ACHN (cell line): ENCODE results near the gene AEBP1.

Experiments used
- DNase-seq: peaks from one replicate; pipeline ENCODE4 v3.0.0-alpha.2; 2015
- in situ Hi-C: cut with HindIII; loops from 2 replicates; pipeline ENCODE4 v1.10.0; 2017; ENCODE audit warnings: low sequenced_read_pairs, low pct_ligation_motif_present, low pct_unique_long_range_greater_than_20kb

The AEBP1 gene

DNA sequence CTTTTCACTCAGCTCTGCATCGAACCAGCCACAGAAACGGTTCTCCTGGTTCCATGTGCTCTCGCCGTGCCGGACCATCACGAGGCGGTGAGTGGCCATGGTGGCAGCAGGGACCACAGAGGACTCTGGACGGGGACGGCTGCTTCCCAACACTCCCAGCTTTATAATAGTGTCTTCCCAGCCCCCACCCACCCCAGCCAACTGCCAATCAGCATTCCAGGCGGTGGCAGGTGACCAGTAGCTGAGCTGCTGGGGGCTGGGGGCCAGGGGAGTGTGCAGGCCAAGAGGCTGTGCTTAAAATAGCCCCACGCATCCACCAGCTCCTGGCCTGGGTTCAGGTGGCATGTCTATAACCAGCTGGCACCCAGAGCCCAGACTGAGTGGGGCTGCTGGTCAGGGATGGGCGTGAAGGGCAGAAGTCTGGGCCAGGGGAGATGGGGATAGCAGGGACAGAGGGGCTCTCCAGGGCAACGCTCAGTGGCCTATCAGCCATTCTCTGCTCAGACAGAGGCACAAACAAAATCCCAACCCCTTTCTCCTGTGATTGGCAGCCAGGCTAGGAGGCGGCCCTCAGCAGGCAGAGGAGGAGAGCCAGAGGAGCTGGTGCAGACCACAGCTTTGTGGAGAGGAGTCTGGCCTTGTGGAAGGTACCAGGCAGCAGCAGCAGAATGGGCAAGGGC is 38.6 kb upstream of the AEBP1 start, which contains the start of gene PGAM2:
Gene PGAM2, minus strand, starts transcription at position 137 of the 680 bp plus-strand sequence. Its CDS starts 38 bp downstream, at position 99.
- DNase-seq = no peak
- in situ Hi-C loops = no loop called here

DNA sequence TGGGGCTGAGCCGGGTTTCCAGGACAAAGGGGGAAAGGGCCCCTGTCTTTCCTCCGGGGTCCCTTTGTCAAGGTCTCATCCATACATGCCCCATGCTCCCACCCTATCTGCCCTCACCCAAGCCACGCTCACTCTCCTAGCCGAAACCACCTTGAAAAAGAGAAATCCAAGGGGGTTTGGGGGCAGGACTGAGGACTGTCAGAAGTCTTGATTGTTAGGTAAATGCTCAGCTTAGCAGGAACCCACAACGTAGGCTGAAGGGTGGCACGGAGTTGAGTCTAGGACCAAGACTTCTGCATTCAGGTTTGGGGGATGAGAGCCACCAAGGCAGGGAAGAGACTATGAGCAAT is 38.1 kb upstream of the AEBP1 start:
- no peak for DNase-seq
- in situ Hi-C loops = no loop called here

- in situ Hi-C loops = no loop called here
- no peak for DNase-seq
Measured at GRCh38 chr7:44066494-44067063, 37.6 kb upstream of the AEBP1 start.

GRCh38 chr7:44067064-44067951 is 36.8 kb upstream of the AEBP1 start:
- in situ Hi-C loops = no loop called here
- no peak for DNase-seq

GRCh38 chr7:44068054-44068453 is 36.1 kb upstream of the AEBP1 start:
- in situ Hi-C loops = no loop called here
- DNase-seq = no peak

- no peak for DNase-seq
- in situ Hi-C loops = no loop called here
Measured at GRCh38 chr7:44071726-44072363, 32.3 kb upstream of the AEBP1 start.

GRCh38 chr7:44072364-44073231 is 31.5 kb upstream of the AEBP1 start:
- peak; percentile 88 for DNase-seq
- in situ Hi-C loops = no loop called here

DNA sequence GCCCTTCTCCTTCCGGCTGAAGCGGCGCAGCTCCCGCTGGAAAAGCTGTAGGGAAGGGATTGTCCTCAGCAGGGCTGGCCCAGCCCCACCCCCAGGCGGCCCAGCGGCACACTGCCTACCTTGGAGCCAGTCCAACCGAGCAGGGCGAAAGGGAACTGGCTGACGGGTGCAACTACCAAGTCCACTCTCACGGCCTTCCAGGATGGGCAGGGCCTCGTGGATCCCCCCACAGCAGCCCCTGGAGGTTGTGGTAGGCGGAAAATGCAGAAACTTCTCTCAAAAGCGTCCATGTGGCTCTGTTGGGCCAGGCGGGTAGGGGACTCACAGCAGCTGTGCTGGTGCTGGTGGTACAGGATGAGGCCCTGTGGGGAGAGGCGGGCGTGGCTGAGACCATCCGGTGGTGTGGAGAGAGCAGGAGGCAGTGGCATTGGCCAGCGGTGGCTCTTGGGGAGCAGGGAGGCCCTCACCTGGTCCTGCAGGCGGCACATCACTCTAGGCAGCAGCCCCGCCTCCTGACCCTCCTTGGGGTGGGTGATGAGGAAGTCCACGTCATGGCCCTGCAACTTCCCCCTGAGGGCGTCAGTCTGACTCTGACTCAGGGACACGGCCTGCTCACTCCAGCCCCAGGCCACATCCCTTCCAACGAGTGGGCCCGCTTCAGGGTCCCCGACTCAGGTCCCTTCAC is 30.3 kb upstream of the AEBP1 start:
- in situ Hi-C loops = no loop called here
- no peak for DNase-seq

DNA sequence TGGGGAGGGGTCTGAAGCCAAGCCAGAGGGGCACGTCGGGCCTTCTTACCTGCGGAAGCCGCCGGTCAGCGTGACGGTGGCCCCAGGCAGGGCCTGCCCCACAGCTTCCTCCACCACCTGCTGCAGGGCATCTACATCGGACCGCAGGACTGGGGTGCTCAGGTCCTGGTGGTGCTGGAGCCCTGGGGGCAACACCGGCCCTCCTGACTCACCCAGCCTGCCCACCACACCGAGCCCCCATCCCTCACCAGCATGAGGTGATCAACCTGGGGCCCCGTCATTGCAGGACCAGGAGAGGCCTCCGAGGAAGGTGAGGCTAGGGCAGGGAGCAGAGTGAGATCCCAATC is 29.8 kb upstream of the AEBP1 start:
- DNase-seq = no peak
- in situ Hi-C loops = no loop called here

DNA sequence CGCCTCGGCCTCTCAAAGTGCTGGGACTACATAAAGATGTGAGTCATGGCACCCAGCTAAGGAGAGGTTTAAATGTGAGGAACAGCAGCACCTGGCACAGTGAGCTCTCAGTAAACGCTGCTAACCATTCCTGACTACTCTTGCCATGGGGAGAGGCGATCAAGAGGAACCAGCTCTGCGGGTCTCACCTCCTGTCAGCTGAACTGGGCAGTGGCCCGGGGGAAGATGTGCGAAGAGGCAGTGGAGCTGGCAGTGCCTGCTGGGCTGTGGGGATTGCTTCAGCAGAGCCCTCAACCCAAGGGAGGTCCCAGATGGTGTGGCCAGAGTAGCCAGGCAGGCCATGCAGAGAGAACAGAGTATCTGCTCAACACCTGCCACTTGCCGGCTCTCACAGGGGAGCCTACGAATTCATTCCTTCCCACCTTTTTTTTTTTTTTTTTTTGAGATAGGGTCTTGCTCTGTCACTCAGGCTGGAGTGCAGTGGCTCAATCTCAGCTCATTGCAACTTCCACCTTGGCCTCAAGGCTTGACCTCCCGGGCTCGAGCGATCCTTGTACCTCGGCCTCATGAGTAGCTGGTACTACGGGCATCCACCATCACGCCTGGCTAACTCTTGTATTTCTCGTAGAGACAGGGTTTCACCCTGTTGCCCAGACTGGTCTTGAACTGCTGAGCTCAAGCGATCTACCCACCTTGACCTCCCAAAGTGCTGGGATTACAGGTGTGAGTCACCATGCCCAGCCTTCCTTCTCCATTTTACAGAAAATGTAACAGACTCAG is 28.7 kb upstream of the AEBP1 start:
- in situ Hi-C loops = loop anchor here (25.0 kb wide), 1 partner anchor 137 kb away; the partner anchor contains the start of gene YKT6
- no peak for DNase-seq

- DNase-seq = no peak
- in situ Hi-C loops = loop anchor here (25.0 kb wide), 1 partner anchor 136 kb away; the partner anchor contains the start of gene YKT6
Measured at GRCh38 chr7:44076101-44076895, 27.8 kb upstream of the AEBP1 start.

- in situ Hi-C loops = loop anchor here (25.0 kb wide), 1 partner anchor 135 kb away; the partner anchor contains the start of gene YKT6
- no peak for DNase-seq
Measured at GRCh38 chr7:44077061-44077460, 27.1 kb upstream of the AEBP1 start.

DNA sequence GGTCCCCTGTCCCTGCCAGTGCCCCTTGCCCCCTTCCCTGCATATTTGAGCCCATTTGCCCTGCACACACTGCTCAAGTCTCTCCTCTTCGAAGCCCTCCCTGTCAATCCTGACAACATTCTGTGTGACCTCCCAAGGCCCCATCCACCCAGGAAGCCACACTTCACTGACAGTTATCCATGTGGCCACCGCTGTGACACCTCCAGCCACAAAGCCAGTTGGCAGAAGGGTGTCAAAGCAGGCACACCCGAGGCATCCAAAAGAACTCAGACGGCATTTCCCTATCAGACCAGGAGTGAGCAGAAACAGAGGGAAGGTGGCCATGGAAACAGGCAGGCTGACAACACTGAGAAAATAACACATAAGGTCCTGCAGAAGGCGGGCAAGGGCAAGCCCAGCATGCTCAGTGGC is 26.5 kb upstream of the AEBP1 start:
- in situ Hi-C loops = loop anchor here (25.0 kb wide), 1 partner anchor 135 kb away; the partner anchor contains the start of gene YKT6
- no peak for DNase-seq

- in situ Hi-C loops = loop anchor here (25.0 kb wide), 1 partner anchor 134 kb away; the partner anchor contains the start of gene YKT6
- no peak for DNase-seq
Measured at GRCh38 chr7:44078521-44078920, 25.6 kb upstream of the AEBP1 start.

GRCh38 chr7:44079331-44080021 is 24.7 kb upstream of the AEBP1 start:
- DNase-seq = no peak
- in situ Hi-C loops = loop anchor here (25.0 kb wide), 1 partner anchor 133 kb away; the partner anchor contains the start of gene YKT6
